ENCODE measurements around the gene KRT8.
A peak's percentile ranks its signal among the peaks of the same experiment; 100 is the strongest.

The KRT8 gene

GRCh38 chr12:52949413-52950331 is 44.8 kb upstream of the KRT8 start:
- TF ChIP-seq, protein P1, sequence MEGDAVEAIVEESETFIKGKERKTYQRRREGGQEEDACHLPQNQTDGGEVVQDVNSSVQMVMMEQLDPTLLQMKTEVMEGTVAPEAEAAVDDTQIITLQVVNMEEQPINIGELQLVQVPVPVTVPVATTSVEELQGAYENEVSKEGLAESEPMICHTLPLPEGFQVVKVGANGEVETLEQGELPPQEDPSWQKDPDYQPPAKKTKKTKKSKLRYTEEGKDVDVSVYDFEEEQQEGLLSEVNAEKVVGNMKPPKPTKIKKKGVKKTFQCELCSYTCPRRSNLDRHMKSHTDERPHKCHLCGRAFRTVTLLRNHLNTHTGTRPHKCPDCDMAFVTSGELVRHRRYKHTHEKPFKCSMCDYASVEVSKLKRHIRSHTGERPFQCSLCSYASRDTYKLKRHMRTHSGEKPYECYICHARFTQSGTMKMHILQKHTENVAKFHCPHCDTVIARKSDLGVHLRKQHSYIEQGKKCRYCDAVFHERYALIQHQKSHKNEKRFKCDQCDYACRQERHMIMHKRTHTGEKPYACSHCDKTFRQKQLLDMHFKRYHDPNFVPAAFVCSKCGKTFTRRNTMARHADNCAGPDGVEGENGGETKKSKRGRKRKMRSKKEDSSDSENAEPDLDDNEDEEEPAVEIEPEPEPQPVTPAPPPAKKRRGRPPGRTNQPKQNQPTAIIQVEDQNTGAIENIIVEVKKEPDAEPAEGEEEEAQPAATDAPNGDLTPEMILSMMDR (IDR thresholded peaks at IDR 0.05): no peak
- Histone ChIP-seq H3K27ac (peak overlapping the region in 1 of 2 donors; percentile 76), H3K4me3 (peak overlapping the region; percentile 72)
- no peak for DNase-seq (ENCODE audit: low spot score)

- Histone ChIP-seq H3K4me3 (no peak overlapping the region), H3K27ac (peak overlapping the region in 1 of 2 donors; percentile 17)
- DNase-seq (ENCODE audit: low spot score): no peak
Measured at GRCh38 chr12:52947738-52948423, 43.0 kb upstream of the KRT8 start.

DNA sequence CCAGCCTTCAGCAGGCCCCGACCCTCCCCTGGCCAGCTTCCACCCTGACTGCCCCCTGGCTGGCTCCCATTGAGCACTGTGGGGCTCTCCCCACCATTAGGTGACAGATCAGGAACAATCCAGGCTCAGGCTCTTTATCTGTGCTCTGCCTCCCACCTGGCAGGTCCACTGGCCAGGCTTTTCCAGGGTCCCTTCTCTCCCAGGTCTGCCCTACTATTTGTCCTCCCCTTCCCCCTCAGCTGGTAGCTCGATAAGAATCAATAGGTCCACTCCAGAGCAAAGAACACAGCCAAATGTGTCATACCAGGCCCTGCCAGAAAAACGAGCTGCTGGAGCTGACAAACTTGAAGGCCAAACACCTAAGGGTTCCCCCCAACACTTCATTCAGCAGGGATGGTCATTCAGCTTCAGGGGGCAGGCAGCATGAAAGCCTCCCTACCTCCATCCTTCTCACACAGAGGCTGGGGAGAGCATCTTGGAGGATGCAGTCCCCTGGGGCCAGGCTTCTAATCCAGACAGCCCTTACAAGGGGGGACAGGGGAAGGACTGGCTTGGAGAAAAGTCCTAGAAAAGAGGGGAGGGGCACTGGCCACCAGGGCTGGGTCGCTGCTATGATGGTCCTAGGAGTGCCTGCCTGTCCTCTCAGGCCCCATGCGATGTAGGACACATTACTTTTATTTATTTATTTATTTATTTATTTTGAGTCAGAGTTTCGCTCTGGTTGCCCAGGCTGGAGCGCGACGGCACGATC is 42.1 kb upstream of the KRT8 start:
- Histone ChIP-seq H3K27ac (peak overlapping the region in 1 of 2 donors; percentile 81), H3K4me3 (no peak overlapping the region)
- TF ChIP-seq, protein P1 (IDR thresholded peaks at IDR 0.05): no peak
- DNase-seq (ENCODE audit: low spot score): no peak

More at GRCh38 chr12:52947738-52948423, 43.0 kb upstream of the KRT8 start:
- TF ChIP-seq, protein P1 (IDR thresholded peaks at IDR 0.05): no peak

GRCh38 chr12:52946334-52946733 is 41.5 kb upstream of the KRT8 start:
- peak overlapping the region in 1 of 2 donors; percentile 81 for H3K27ac ChIP-seq
- H3K4me3 ChIP-seq: no peak overlapping the region
- no peak for DNase-seq (ENCODE audit: low spot score)
- TF ChIP-seq, protein P1 (IDR thresholded peaks at IDR 0.05): no peak

DNA sequence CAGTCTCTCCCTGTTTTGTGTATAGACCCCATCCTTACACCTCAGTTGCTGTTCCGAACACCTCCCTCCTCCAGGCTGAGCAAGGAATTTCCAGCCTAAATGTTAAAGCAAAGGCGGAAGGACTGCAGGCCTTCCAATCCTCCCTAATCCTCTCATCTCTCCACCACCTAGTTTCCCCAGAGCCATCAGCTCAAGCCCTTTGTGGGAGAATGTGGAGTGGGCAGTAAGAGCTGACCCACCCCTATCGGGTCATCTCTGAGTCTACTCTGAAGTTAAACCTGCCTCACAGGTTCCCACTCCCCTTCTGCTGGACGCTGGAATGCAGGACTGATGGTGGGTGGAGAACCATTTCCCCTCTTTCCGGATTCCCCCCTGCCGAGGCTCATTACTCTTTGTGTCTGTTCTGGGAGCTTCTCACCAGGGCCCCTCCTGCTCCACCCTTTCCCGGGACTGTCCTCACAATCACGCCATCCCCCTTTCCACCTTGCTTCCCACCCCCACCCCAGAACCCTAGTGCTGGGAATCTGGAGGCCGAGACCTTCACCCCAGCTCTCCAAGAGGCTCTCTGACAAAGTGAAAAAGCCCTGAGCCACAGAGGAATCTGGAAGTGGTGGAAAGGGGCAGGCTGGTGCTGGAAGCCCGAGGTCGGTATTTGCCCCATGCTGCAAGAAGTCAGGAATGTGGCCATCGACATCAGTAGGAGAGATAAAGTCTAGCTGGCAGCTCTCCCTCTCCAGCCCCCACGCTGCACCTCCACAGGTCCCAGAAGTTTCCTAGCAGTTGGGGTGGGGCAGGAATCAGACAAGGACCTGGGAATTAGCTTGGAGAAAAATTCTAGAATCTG is 40.7 kb upstream of the KRT8 start:
- TF ChIP-seq, protein P1 (IDR thresholded peaks at IDR 0.05): no peak
- no peak overlapping the region for H3K4me3 ChIP-seq
- no peak for DNase-seq (ENCODE audit: low spot score)
- peak overlapping the region in 1 of 2 donors; percentile 81 for H3K27ac ChIP-seq

All from coronary artery (tissue), 2 donors.